HCT116 (cell line): ENCODE results near the gene MRPL37.

Experiments
- EZH2 ChIP-seq: fragments of 200-600 bp; sonication (generic); IDR thresholded peaks from 2 replicates; pipeline ENCODE4 v1.6.1; 2017; ENCODE audit warnings: antibody characterized with exemption, mixed run types
- EZH2phosphoT487 ChIP-seq: fragments of 200-600 bp; IDR thresholded peaks from 2 replicates; pipeline ENCODE4 v1.6.1; 2018; ENCODE audit warnings: antibody characterized with exemption, borderline replicate concordance
- FOSL1 ChIP-seq: IDR thresholded peaks from 2 replicates; pipeline ENCODE4 v1.6.1; 2012; ENCODE audit warnings: low read depth
- JUND ChIP-seq: IDR thresholded peaks from 2 replicates; pipeline ENCODE4 v1.6.1; 2012
- MAX ChIP-seq: IDR thresholded peaks from 2 replicates; pipeline ENCODE4 v1.6.1; 2012
- POLR2A ChIP-seq: IDR thresholded peaks from 2 replicates; pipeline ENCODE4 v1.7.0; 2011; ENCODE audit warnings: borderline replicate concordance; ENCODE audit not compliant: insufficient read depth, insufficient read length; ENCODE audit errors: extremely low read depth
- POLR2AphosphoS5 ChIP-seq: IDR thresholded peaks from 2 replicates; pipeline ENCODE4 v1.6.1; 2011; ENCODE audit warnings: mild to moderate bottlenecking, low read depth, low read length, moderate library complexity
- RAD21 ChIP-seq: IDR thresholded peaks from 2 replicates; pipeline ENCODE4 v1.6.1; 2012; ENCODE audit warnings: low read depth, mild to moderate bottlenecking
- YY1 ChIP-seq: IDR thresholded peaks from 2 replicates; pipeline ENCODE4 v1.6.1; 2011; ENCODE audit warnings: low read length, low read depth, moderate library complexity, mild to moderate bottlenecking; ENCODE audit not compliant: insufficient replicate concordance; ENCODE audit errors: extremely low read depth
- ZNF274 ChIP-seq: fragments of 200-500 bp; sonication (Bioruptor generic); IDR thresholded peaks from 2 replicates; pipeline ENCODE4 v1.6.1; 2014; ENCODE audit warnings: mild to moderate bottlenecking, low read depth, low read length, inconsistent platforms
- TF ChIP-seq, protein P1 (sequence below), 3 experiments: fragments of 200-600 bp in 1 of 3; sonication (generic) in 1 of 3; IDR thresholded peaks in 2 of 3; conservative IDR thresholded peaks in 1 of 3; 2 replicates each; pipeline ENCODE4 v1.5.1; 2012 to 2017; ENCODE audit warnings: low read depth in 2 of 3, low read length in 2 of 3, antibody characterized with exemption in 1 of 3, borderline replicate concordance in 1 of 3, control low read depth in 1 of 3, mild to moderate bottlenecking in 1 of 3, mixed read lengths in 1 of 3, mixed run types in 1 of 3, moderate library complexity in 1 of 3; ENCODE audit not compliant: insufficient read depth in 1 of 3

GRCh38 chr1:54190526-54190925 is 9.4 kb upstream of the MRPL37 start:
- no peak for TF ChIP-seq MAX
- TF ChIP-seq, protein P1, sequence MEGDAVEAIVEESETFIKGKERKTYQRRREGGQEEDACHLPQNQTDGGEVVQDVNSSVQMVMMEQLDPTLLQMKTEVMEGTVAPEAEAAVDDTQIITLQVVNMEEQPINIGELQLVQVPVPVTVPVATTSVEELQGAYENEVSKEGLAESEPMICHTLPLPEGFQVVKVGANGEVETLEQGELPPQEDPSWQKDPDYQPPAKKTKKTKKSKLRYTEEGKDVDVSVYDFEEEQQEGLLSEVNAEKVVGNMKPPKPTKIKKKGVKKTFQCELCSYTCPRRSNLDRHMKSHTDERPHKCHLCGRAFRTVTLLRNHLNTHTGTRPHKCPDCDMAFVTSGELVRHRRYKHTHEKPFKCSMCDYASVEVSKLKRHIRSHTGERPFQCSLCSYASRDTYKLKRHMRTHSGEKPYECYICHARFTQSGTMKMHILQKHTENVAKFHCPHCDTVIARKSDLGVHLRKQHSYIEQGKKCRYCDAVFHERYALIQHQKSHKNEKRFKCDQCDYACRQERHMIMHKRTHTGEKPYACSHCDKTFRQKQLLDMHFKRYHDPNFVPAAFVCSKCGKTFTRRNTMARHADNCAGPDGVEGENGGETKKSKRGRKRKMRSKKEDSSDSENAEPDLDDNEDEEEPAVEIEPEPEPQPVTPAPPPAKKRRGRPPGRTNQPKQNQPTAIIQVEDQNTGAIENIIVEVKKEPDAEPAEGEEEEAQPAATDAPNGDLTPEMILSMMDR (IDR thresholded peaks at IDR 0.05 in 2 of 3, conservative IDR thresholded peaks at IDR 0.05 in 1 of 3; ENCODE audit: borderline replicate concordance in 1 of 3, insufficient read depth in 1 of 3, low read depth in 2 of 3, low read length in 2 of 3) = no peak
- TF ChIP-seq EZH2phosphoT487 = no peak
- no peak for TF ChIP-seq JUND
- TF ChIP-seq EZH2 = no peak
- TF ChIP-seq FOSL1 = no peak
- TF ChIP-seq ZNF274 = no peak
- no peak for TF ChIP-seq POLR2A
- TF ChIP-seq RAD21 = no peak
- no peak for TF ChIP-seq YY1
- no peak for TF ChIP-seq POLR2AphosphoS5
